Activated T-cell treated with anti-CD3 and anti-CD28 coated beads for 24 hours (primary cell): Measurements from ENCODE around the gene TTC34.

Source experiments
- DNase-seq: peaks from one replicate; pipeline ENCODE4 v3.0.0-alpha.2; 2020; ENCODE audit warnings: low read depth

TTC34 gene

DNA sequence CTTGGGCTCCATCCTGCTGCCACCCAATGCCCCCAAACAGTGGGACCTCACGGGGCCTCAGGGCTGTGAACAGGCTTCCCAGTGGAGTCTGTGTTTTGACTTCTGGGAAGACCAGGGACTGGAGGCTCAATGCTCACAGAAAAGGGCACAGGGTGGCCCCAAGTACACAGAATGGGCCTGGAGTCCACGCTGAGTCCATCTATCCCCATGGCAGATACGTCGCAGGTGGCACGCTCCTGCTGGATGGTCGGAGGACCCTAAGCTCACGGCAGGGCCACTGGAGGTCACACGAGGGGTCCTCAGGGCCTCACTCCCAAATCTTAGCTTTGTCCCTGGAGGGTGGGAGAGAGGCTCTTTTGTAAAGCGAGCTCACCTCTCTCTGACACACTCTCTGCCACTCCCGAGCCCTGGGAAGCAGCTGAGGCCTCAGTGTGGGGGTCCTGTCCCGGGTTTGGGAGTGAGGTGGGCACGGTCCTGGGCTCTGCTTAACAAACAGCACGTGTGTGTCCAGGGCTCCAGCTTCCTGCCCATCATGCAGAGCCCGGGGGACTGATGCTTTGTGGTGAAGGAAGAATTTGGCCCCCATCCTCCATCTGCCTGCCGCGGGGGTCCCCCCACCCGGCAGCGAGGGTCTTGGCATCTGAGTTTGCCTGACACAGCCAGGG, 27.2 kb upstream of the TTC34 start:
- DNase-seq, result no peak

DNA sequence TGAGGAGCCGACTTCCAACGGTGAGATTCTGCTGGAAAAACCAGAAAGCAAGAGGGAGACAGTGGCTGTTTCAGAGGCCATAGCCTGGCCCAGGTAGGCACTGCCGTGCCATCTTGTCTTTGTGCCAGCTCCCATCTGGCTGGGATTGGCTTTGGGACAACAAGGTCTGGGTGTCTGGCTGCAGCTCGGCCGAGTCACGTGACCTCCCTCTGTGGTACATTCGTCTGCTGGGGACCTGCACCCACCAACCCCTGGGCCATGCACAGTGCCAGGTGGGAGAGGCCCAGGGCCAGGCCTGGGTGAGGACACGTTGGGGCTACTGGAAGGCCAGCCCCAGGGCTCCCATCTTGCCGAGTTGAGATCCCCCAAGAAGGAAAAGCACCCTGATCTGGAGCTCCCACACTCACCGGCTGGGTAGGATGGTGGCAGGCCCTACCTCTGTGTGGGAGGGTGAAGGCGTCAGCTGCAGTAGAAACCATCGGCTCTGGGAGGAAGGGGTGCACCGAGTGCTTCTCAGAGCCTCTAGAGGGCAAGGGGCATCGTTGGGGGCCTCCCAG, 25.3 kb upstream of the TTC34 start:
- DNase-seq, result no peak

- no peak for DNase-seq
Observed at GRCh38 chr1:2826316-2826715, 24.8 kb upstream of the TTC34 start.

- no peak for DNase-seq
Observed at GRCh38 chr1:2825487-2826189, 24.1 kb upstream of the TTC34 start.

DNA sequence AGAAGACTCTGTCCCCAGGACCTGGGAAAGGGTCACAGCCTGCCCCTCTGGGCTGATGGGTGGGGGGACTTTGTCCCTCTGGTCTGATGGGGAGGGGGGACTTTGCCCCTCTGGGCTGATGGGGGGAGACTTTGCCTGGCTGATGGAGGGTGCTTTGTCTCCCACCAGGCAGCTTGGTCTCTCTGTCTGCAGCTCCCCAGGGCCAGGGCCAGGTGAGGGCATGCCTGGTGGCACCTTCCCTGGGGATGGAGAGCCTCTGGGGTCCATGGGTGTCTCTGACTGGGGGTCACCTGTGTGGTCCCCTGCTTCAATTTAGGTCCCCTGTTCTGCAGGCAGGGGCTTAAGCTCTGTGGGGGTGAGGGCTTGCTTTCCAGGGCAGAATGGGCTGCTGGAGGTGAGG, 23.5 kb upstream of the TTC34 start:
- DNase-seq, result no peak

DNA sequence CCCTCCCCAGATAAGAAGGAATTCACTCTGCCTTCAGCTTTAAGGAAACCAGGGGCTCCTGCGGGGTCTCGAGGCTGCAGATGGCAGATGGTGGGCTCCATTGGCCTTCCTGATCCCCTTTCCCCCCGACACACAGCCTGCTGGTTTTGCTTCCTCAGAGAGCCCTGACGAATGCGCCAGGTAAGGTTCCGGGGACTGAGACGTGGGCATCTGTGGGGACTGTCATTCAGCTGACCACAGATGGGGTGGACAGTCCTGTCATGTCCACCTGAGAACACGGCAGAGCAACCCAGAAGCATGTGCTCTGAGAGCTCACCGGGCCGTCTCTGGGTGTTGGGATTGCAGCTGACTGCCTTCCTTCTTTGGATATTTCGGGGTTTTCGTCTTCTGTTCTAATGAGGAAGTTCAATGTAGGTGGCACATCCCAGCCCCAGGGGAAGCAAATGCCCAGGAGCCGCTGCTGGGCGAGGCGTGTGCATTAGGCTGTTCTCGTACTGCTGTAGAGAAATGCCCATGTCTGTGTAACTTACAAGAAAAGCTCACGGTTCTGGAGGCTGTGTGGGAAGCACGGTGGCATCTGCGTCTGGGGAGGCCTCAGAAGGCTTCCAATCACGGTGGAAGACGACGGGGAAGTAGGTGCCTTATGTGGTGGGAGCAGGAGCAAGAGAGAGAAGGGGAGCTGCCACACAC, 22.6 kb upstream of the TTC34 start:
- DNase-seq, result no peak

DNA sequence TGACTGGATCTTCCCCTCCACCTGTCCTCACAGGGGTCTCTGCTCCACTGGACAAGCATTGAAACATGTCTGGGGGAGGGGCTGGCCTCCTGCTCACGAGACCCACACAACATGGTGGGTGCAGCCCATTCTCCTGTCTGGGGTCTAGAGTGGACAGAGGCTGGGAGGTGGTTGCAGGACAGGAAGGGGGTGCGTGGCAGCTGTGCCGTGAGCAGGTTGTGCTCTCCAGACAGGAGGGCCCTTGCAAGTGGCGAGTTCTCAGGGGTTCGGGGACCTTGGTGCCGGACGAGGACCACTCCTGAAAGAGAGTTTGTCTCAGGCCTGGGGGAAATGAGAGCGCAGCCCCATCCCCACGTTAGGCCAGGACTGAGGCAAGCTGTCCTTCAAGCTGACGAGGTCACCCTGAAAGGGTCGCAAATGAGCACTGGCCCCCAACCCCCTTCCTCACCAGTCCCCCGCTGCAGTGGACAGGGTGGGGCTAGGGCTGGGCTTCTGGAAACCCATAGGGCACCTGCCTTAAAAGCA, 21.2 kb upstream of the TTC34 start:
- DNase-seq, result no peak

DNA sequence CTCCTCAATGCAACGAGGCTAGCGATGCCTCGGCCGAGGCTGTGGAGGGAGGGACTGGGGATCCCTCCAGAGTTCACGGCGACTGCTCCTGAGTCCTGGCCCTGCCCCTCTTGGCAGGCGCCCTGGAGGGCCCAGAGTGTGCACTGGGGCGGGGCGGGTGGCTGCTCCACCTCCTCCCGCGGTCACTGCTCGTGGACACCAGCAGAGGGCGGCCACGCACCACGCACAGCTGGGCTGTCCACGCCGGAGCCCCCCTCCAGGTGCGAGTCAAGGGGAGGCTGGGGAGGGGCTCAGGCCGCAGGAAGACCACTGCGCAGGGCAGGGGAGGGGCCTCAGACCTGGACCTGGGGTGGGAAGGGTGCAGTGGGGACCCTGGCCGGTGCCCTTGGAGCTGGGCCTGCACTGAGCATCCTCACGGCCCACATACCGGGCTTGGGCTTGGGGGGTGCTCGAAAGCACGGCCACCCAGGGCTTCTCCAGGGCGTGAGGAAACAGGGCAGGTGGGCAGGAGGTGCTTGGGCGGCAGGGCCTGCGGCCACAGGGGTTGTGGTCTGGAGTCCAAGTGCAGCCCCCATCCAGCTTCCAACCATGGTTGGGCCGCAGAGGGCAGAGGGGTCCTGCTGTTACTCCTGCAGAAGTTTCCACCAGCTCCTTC, 20.6 kb upstream of the TTC34 start:
- peak; percentile 28 for DNase-seq

DNA sequence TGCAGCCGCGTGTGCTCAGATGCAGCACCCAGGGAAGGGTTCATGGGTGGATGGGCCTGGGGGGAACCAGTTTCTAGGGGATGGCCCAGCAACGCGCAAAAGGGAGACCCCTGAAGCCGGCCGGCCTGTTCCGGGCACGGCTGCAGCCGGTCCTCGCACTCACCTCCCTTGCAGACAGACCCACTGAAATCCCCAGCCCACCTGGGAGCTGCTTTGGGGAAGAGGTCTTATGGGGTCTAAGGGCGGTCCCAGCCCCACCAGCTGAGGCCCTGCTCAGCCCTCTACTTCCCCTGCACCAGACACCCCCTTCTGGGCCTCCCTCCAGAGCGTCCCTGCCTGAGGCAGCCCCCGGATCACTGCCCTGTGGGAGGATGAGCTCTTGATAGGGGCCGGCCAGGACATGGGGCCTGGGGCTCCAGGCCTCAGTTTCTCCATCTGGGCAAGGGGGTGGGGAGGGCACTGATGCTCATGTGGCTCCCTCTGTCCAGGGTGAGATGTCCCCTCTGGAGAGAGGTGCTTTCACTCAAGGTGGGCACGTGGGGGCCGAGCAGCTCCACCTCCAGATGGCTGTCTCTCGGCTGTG, 20.0 kb upstream of the TTC34 start:
- no peak for DNase-seq

- no peak for DNase-seq
Observed at GRCh38 chr1:2820731-2821372, 19.4 kb upstream of the TTC34 start.

GRCh38 chr1:2819831-2820730, 18.6 kb upstream of the TTC34 start:
- no peak for DNase-seq

DNA sequence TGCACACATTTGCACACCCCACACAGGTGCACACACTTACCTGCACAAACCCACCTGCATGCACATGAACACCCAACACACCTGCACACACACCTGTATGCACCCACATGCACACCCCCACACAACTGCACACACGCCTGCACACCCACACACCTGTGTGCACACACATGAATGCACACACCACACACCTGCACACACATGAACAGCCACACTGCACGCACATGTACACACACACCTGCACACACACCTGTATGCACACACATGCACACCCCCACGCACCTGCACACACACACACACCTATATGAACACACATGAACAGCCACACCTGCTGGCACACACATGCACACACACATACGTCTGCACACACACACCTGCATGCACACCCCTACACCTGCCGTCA, 17.9 kb upstream of the TTC34 start:
- no peak for DNase-seq

- no peak for DNase-seq
Observed at GRCh38 chr1:2817784-2818564, 16.5 kb upstream of the TTC34 start.

- no peak for DNase-seq
Observed at GRCh38 chr1:2816786-2817185, 15.3 kb upstream of the TTC34 start.

- DNase-seq, result no peak
Observed at GRCh38 chr1:2815551-2815950, 14.1 kb upstream of the TTC34 start.

DNA sequence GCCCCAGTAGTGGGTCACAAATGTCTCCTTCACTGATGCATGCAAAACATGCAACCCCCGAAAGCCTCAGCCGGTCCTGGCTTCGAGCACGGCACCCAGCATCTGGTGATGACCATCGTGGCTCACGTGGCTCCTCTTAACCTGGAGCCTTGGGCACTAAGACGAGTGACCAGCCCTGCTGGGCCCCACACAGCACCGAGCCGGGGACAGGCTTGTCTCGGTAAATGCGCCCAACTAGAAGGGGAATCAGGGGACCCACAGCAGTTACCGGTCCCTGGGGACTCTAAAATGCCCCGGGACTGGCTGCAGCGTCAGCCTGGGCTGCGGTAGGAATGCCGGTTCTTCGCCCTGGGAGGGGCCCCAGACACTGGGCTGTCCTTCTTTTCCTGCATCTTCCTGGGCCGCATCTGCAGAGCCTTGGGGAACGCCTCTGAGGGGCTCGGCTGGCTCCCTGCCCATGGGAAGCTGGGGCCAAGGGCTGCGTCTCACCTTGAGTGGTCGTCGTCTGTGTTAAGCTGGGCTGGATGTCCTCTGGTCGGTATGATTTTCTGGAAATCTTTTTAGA, 13.1 kb upstream of the TTC34 start:
- no peak for DNase-seq

- DNase-seq, result no peak
Observed at GRCh38 chr1:2812939-2813653, 11.6 kb upstream of the TTC34 start.

- DNase-seq, result no peak
Observed at GRCh38 chr1:2812136-2812535, 10.6 kb upstream of the TTC34 start.

- no peak for DNase-seq
Observed at GRCh38 chr1:2811533-2811918, 10.0 kb upstream of the TTC34 start.
